Fibroblast of the aortic adventitia (primary cell): Measurements from ENCODE around the gene CNPPD1. TPM values are rescaled to one million over a fixed set of nuclear protein-coding genes. Genes with fewer than 3 reads are reported as not detected.

ENCODE experiments used
- DNase-seq: peaks from one replicate; pipeline ENCODE4 v3.0.0-alpha.2; 2010; ENCODE audit warnings: low read depth
- H3K4me3 ChIP-seq: 2 replicates; pipeline ENCODE4 v1.5.1; 2011; ENCODE audit warnings: low read depth, mild to moderate bottlenecking, control low read depth, low read length, moderate library complexity
- CTCF ChIP-seq: IDR thresholded peaks from 2 replicates; pipeline ENCODE4 v1.5.1; 2011; ENCODE audit warnings: mild to moderate bottlenecking, low read length, control low read depth, inconsistent platforms; ENCODE audit not compliant: insufficient read depth
- total RNA-seq: library from RNA; depleted of rRNA; stranded (reverse); fragments of >200 nt; gene quantifications from 2 replicates; pipeline ENCODE4 v1.2.3, GENCODE V29; 2012; ENCODE audit warnings: low replicate concordance

The CNPPD1 gene
- total RNA-seq, 1 donor, result 25.7 TPM

- DNase-seq, result no peak
- no peak overlapping the region for H3K4me3 ChIP-seq
- no peak for TF ChIP-seq CTCF
Measured at GRCh38 chr2:219157396-219157795, 19.3 kb downstream of the CNPPD1 start.

GRCh38 chr2:219155054-219155644 is 21.6 kb downstream of the CNPPD1 start:
- DNase-seq, result peak; percentile 87
- peak; percentile 36 for TF ChIP-seq CTCF
- H3K4me3 ChIP-seq, result no peak overlapping the region

GRCh38 chr2:219149667-219150066 is 27.1 kb downstream of the CNPPD1 start:
- H3K4me3 ChIP-seq, result no peak overlapping the region
- no peak for DNase-seq
- TF ChIP-seq CTCF, result no peak

GRCh38 chr2:219142329-219142728 is 34.4 kb downstream of the CNPPD1 start:
- no peak overlapping the region for H3K4me3 ChIP-seq
- TF ChIP-seq CTCF, result peak; percentile 28
- peak; percentile 68 for DNase-seq

GRCh38 chr2:219140722-219141121 is 36.0 kb downstream of the CNPPD1 start:
- TF ChIP-seq CTCF, result no peak
- H3K4me3 ChIP-seq, result no peak overlapping the region

GRCh38 chr2:219133976-219134375 is 42.7 kb downstream of the CNPPD1 start:
- no peak overlapping the region for H3K4me3 ChIP-seq
- no peak for TF ChIP-seq CTCF
- no peak for DNase-seq

More at GRCh38 chr2:219140722-219141121, 36.0 kb downstream of the CNPPD1 start:
- no peak for DNase-seq

- no peak for DNase-seq
- TF ChIP-seq CTCF, result no peak
- H3K4me3 ChIP-seq, result no peak overlapping the region
Measured at GRCh38 chr2:219131744-219132143, 45.0 kb downstream of the CNPPD1 start.
